ENCODE results near the gene OR9K2.
"Not testable (repeated sequence)": the region's sequence is repeated elsewhere in the genome, so short reads cannot be mapped to it uniquely, and the experiment has no call there.

The OR9K2 gene

GRCh38 chr12:55126106-55126505 lies at the start of gene OR9K2:
OR9K2 (plus strand) TSS chr12:55126406; CDS start chr12:55129835, 3,429 bp downstream.
- DNase-seq (ENCODE audit: low read depth) = no peak

- DNase-seq (ENCODE audit: low read depth) = no peak
Observed at GRCh38 chr12:55092579-55092978, 33.6 kb upstream of the OR9K2 start.

- DNase-seq (ENCODE audit: low read depth) = no peak
Observed at GRCh38 chr12:55112378-55112875, 13.8 kb upstream of the OR9K2 start.

- DNase-seq (ENCODE audit: low read depth) = no peak
Observed at GRCh38 chr12:55116152-55116551, 10.1 kb upstream of the OR9K2 start.

- no peak for DNase-seq (ENCODE audit: low read depth)
Observed at GRCh38 chr12:55132816-55133215, 6.6 kb downstream of the OR9K2 start.

- DNase-seq (ENCODE audit: low read depth) = no peak
Observed at GRCh38 chr12:55142669-55143565, 16.7 kb downstream of the OR9K2 start.

- DNase-seq (ENCODE audit: low read depth) = no peak
Observed at GRCh38 chr12:55143566-55143870, 17.3 kb downstream of the OR9K2 start.

GRCh38 chr12:55167010-55167640 lies 40.9 kb downstream of the OR9K2 start:
- DNase-seq (ENCODE audit: low read depth) = not testable (repeated sequence)

GRCh38 chr12:55171445-55171844 lies 45.2 kb downstream of the OR9K2 start:
- DNase-seq (ENCODE audit: low read depth) = no peak

GRCh38 chr12:55171846-55172245 lies 45.6 kb downstream of the OR9K2 start:
- DNase-seq (ENCODE audit: low read depth) = not testable (repeated sequence)

GRCh38 chr12:55172686-55173085 lies 46.5 kb downstream of the OR9K2 start:
- DNase-seq (ENCODE audit: low read depth) = no peak

GRCh38 chr12:55173456-55173855 lies 47.2 kb downstream of the OR9K2 start:
- no peak for DNase-seq (ENCODE audit: low read depth)

Measured in activated T-helper 1 cell treated with Interleukin-2 at 50 U/mL for 16 hours (primary cell).